HUES6 (cell line): Measurements from ENCODE around the gene ADAM8.

ENCODE experiments used
- H3K27ac ChIP-seq: 2 replicates; pipeline ENCODE4 v1.7.0; 2013; ENCODE audit warnings: low read depth, mild to moderate bottlenecking, low read length, inconsistent platforms
- H3K27me3 ChIP-seq: 2 replicates; pipeline ENCODE4 v1.6.1; 2013; ENCODE audit warnings: low read length; ENCODE audit not compliant: control insufficient read depth, insufficient read depth
- H3K36me3 ChIP-seq: 2 replicates; pipeline ENCODE4 v1.6.1; 2013; ENCODE audit warnings: low read length; ENCODE audit not compliant: control insufficient read depth, insufficient read depth
- H3K4me1 ChIP-seq: 2 replicates; pipeline ENCODE4 v1.6.1; 2013; ENCODE audit warnings: low read length; ENCODE audit not compliant: control insufficient read depth, insufficient read depth
- H3K4me3 ChIP-seq: 2 replicates; pipeline ENCODE4 v1.5.1; 2013; ENCODE audit warnings: low read depth, low read length
- H3K9ac ChIP-seq: one replicate; pipeline ENCODE4 v1.6.1; 2013; ENCODE audit warnings: mild to moderate bottlenecking, low read length
- H3K9me3 ChIP-seq: 2 replicates; pipeline ENCODE4 v1.6.1; 2013; ENCODE audit warnings: low read depth, low read length; ENCODE audit not compliant: control insufficient read depth, insufficient read depth

ADAM8 gene

DNA sequence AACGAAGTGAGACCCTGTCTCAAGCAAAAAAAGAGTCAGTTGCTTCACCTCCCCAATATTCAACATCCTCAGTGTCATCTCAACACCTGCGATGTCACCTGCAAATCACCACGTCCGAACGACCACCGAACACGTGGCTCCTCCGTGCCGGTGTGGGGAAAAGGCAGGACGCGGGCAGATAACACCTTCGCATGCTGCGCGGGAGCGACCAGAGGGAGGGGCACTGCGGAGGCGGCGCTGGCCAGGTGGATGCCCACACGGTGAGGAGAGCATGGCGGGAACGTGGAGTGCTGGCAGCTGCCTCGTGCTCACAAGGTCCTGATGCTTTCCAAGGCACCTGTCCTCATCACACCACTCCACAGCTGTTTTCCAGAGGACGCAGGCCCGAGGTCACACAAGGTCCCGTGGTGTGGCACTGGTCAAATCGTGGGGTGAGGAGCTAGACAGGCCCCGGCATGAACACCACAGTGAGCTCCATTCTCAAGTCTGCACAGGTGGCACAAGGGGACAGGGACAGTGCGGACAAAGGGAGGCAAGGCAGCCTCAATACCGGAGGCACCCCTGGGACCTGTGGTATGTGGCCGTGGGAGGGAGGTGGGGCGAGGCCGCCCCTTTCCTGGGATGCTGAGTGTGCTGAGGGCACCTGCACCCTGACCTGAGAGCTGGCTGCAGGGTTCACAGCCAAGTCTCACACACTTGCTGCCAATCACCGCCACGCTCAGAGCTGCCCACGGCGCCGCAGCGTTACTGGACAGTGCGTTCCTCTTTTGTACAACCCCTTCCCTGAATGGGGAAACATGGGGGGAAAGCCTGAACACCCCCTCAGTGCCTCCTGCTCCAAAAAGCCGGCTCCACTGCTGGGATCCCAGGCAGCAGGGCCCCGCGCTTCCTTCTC, 19.0 kb upstream of the ADAM8 start:
- no peak overlapping the region for H3K27ac ChIP-seq
- no peak overlapping the region for H3K4me3 ChIP-seq
- H3K9ac ChIP-seq = no peak overlapping the region
- H3K27me3 ChIP-seq = no peaks in the 10 kb centered on the region
- peaks cover 87% of the 10 kb centered on the region for H3K36me3 ChIP-seq
- no peaks in the 10 kb centered on the region for H3K4me1 ChIP-seq
- no peaks in the 10 kb centered on the region for H3K9me3 ChIP-seq

DNA sequence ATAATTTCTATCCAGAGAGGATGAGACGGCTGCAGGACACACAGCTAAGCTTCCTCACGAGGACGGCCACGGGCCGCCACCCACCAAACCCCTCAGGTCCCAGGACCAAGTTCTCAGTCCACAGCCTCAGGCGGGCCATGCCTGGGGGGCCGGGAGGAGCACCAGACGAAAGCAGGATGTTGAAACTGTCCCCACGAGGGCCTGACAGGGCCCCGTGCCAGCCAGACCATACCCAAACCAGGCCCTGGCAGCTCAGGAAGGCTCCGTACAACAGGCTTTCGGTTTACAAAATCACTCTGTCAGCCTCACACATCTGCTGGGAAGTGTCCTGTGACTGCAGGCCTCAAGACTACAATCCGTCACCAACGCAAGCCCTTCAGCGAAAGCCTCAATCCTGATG, 17.5 kb upstream of the ADAM8 start:
- peaks cover 85% of the 10 kb centered on the region for H3K36me3 ChIP-seq

DNA sequence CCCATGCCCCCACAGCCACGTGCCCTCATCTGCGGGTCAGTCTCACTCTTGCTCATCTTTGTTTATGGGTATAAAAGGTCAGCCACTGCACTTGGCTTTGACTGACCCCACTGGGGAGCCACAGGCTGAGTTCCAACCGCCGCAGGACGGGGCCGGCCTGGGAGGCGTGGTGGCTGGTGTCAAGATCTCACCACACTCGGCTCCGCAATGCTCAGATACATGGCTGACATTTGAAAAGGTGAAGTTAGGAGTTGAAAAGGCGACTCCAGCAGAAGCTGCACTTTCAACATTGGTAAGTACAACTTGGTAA, 17.1 kb upstream of the ADAM8 start:
- no peak overlapping the region for H3K9ac ChIP-seq
- no peak overlapping the region for H3K27ac ChIP-seq
- H3K4me3 ChIP-seq = no peak overlapping the region

More for the DNA sequence above, 17.5 kb upstream of the ADAM8 start:
- H3K9ac ChIP-seq = no peak overlapping the region
- H3K9me3 ChIP-seq = no peaks in the 10 kb centered on the region
- H3K4me3 ChIP-seq = no peak overlapping the region
- no peaks in the 10 kb centered on the region for H3K27me3 ChIP-seq
- H3K27ac ChIP-seq = no peak overlapping the region
- no peaks in the 10 kb centered on the region for H3K4me1 ChIP-seq

DNA sequence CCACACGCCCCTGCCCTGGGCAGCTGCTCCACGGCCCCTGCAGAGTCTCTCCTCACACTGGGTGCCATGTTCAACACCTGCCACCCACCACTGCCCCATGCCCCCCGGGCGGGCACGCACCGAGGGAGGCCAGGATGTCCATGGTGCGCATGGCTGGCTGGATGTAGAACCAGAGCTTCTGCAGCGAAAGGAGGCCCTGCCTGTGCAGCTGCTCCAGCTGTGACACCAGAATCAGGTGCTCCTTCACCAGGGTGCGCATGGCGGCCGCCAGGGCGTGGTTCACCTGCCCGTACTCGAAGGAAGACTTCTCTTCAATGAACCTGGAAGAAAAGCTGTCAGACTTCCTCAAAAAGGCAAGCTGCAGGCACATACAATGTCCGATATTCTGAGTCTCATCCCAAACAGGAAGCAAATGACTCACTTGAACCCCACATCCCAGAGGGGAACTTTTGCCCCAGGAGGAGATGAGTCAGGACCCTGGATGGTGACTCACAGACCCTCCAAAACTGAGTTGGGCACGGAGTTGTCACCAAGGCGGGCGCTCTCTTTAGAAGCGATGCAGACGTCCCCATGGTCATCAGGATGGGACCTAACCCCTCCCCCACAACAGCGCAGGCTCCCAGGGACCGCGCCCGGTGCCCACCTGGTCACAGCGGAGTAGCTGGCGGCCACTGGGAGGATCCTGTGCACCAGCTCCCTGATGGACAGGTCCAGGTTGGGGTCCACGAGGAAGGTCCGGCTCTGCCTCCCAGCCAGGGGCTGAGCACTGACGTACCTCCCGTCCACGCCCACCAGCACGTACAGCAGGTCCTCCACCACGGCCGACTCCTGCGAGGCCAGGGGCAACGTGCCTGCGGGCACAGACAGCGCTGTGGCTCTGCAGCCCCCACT, 16.5 kb upstream of the ADAM8 start:
- Histone ChIP-seq H3K36me3 (peaks cover 85% of the 10 kb centered on the region), H3K4me3 (no peak overlapping the region)

More for the DNA sequence above, 17.1 kb upstream of the ADAM8 start:
- Histone ChIP-seq H3K36me3 (peaks cover 85% of the 10 kb centered on the region), H3K27me3 (no peaks in the 10 kb centered on the region), H3K9me3 (no peaks in the 10 kb centered on the region), H3K4me1 (no peaks in the 10 kb centered on the region)

DNA sequence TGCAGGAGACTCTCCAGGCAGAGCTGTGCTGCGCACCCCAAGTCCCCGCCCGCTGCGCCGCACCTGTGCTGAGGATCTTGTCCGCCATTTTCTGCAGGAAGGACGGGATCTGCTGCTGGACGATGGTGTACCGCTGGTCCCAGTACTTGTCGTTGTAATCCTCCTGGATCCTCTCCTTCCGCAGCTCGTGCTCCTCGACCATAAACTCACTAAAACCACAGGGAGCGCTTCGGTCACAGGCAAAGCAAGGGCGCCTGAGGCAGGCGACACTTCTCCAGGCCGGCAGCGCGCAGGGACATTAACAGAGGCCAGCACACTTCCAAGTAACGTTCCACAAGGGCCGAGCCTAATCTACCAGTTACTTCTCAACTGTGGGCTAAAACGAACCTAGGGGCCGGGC, 13.1 kb upstream of the ADAM8 start:
- no peak overlapping the region for H3K4me3 ChIP-seq
- no peak overlapping the region for H3K9ac ChIP-seq
- H3K4me1 ChIP-seq = no peaks in the 10 kb centered on the region
- H3K27me3 ChIP-seq = no peaks in the 10 kb centered on the region
- no peaks in the 10 kb centered on the region for H3K9me3 ChIP-seq
- peaks cover 78% of the 10 kb centered on the region for H3K36me3 ChIP-seq
- no peak overlapping the region for H3K27ac ChIP-seq

More for the DNA sequence above, 16.5 kb upstream of the ADAM8 start:
- Histone ChIP-seq H3K4me1 (no peaks in the 10 kb centered on the region), H3K27me3 (no peaks in the 10 kb centered on the region), H3K9me3 (no peaks in the 10 kb centered on the region), H3K9ac (no peak overlapping the region), H3K27ac (no peak overlapping the region)

DNA sequence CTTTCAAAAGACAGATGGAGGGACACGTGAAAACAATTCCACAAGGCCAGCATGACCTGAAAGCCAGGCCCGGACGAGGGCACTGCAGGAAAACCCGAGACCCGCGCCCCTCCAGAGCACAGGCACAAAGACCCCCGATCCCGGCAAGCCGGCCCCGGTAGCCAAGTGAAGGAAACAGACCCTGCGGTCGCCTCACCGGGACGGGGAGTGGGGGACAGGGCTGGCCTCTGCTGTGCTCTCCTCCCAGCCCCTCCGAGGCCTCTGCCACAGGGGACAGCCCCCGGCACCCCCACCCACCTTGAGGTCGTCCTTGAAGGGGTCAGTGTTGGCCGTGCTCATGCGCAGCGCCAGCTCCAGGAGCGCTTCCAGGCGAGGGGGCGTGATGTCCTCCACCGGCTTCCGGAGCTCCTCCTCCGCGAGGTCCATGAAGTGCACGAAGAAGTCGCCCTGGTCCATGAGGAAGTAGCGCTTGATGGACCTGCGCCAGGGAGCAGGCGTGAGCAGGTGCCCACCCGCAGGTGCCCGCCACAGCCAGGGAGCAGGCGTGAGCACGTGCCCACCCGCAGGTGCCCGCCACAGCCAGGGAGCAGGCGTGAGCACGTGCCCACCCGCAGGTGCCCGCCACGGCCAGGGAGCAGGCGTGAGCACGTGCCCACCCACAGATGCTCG, 11.3 kb upstream of the ADAM8 start:
- H3K9ac ChIP-seq = no peak overlapping the region
- H3K36me3 ChIP-seq = peaks cover 78% of the 10 kb centered on the region

DNA sequence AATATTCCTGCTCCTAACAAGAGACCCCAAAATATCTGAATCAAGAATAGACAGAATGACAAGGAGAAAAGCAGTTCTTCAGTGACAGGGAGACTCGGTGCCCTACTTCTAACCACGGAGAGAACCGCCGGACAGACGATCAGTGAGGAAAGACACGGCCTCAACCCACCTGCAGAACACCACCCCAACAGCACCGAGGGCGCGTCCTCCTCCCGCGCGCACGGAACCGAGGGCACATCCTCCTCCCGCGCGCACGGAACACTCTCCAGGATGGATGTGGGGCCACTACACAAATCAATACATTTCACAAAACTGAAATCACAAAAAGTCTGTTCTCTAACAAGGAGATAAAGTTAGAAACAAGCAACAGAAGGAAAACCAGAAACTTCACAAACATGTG, 9.7 kb upstream of the ADAM8 start:
- no peak overlapping the region for H3K9ac ChIP-seq
- H3K27ac ChIP-seq = no peak overlapping the region
- no peak overlapping the region for H3K4me3 ChIP-seq
- no peaks in the 10 kb centered on the region for H3K4me1 ChIP-seq
- H3K36me3 ChIP-seq = peaks cover 87% of the 10 kb centered on the region
- H3K27me3 ChIP-seq = no peaks in the 10 kb centered on the region
- no peaks in the 10 kb centered on the region for H3K9me3 ChIP-seq

More for the DNA sequence above, 11.3 kb upstream of the ADAM8 start:
- no peak overlapping the region for H3K27ac ChIP-seq
- H3K27me3 ChIP-seq = no peaks in the 10 kb centered on the region
- H3K4me1 ChIP-seq = no peaks in the 10 kb centered on the region
- H3K4me3 ChIP-seq = no peak overlapping the region
- no peaks in the 10 kb centered on the region for H3K9me3 ChIP-seq

DNA sequence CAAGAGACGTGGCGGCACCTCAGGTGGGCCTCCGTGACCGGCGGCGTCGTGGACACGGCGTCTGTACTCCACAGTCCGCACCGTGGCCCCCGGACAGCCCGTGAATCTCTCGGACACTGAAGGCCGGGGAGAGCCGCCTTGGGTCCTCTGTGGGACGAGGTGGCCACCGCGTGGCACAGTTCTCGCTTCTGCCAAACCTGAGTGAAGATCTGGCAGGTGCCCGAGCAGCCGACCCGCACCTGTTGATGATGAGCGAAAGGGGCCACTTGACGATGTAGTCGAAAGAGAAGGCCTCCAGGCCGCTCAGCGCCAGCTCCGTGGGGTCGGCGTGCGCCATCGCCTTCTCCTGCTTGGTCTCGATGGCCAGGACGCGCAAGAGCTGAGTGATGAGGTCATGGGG, 8.5 kb upstream of the ADAM8 start:
- Histone ChIP-seq H3K27me3 (no peaks in the 10 kb centered on the region), H3K36me3 (peaks cover 91% of the 10 kb centered on the region), H3K27ac (no peak overlapping the region), H3K9ac (no peak overlapping the region), H3K9me3 (no peaks in the 10 kb centered on the region), H3K4me3 (no peak overlapping the region), H3K4me1 (no peaks in the 10 kb centered on the region)

DNA sequence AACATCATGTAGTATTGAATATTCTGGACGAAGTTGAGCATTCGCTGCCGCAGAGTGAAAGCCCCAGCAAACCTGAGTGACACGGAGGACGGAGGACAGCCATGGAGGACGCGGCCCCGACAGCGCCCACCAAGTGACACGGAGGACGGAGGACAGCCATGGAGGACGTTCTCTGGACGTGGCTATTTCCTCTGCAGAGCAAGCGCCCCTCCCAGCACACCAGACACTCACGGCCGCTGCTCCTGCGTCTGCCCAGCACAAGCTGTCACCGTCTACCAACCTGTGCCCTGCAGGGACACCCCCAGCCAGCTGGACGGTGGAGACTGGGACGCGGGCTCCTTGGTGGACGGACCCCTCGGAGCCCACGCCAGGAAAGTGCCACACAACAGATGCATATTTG, 7.3 kb upstream of the ADAM8 start:
- no peaks in the 10 kb centered on the region; the same call in 1 of the 2 replicates for H3K4me1 ChIP-seq
- peaks cover 92% of the 10 kb centered on the region for H3K36me3 ChIP-seq
- H3K9ac ChIP-seq = no peak overlapping the region

DNA sequence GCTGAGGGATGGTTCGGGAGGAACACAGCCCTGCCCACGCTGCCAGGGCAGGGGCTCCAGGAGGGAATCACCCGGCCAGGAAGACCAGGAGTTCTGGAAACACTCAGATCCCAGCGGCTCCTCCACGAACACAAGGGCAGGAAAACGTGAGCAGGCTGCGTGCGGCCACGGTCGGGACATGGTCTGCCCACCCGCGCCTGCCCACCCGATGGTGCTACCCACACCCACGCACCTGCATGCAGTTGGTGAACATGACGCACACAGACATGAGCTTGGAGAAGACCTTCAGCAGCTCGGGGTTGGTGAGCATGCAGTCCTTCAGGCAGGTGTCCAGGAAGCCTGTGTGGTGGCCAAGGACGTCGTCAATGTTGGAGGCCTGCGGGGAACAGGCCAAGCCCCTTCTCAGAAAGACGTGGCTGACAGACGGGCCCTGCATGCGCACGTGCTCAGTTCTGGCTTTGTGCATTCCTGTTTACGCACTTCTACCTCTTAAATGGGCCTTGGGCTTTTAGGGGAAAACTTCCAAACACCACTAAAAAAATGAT, 6.2 kb upstream of the ADAM8 start:
- H3K4me3 ChIP-seq = no peak overlapping the region
- H3K27ac ChIP-seq = no peak overlapping the region
- H3K27me3 ChIP-seq = no peaks in the 10 kb centered on the region
- no peaks in the 10 kb centered on the region; the same call in 1 of the 2 replicates for H3K4me1 ChIP-seq
- H3K9ac ChIP-seq = no peak overlapping the region
- no peaks in the 10 kb centered on the region for H3K9me3 ChIP-seq
- peaks cover 83% of the 10 kb centered on the region for H3K36me3 ChIP-seq

More for the DNA sequence above, 7.3 kb upstream of the ADAM8 start:
- H3K4me3 ChIP-seq = no peak overlapping the region
- no peaks in the 10 kb centered on the region for H3K27me3 ChIP-seq
- no peak overlapping the region for H3K27ac ChIP-seq
- H3K9me3 ChIP-seq = no peaks in the 10 kb centered on the region
